H7 (cell line): ENCODE data around the gene EMILIN2. TPM values are rescaled to one million over a fixed set of nuclear protein-coding genes. Genes with fewer than 3 reads are reported as not detected.

Experiments
- DNase-seq: peaks from one replicate; pipeline ENCODE4 v3.0.0; 2012
- H3K27me3 ChIP-seq: 2 replicates; pipeline ENCODE4 v1.6.0; 2011; ENCODE audit warnings: mild to moderate bottlenecking, low read length; ENCODE audit not compliant: control insufficient read depth, insufficient read depth
- H3K36me3 ChIP-seq: replicated peaks from 2 replicates; pipeline ENCODE4 v1.5.1; 2011; ENCODE audit warnings: low read length; ENCODE audit not compliant: control insufficient read depth, insufficient read depth
- H3K4me3 ChIP-seq: 2 replicates; pipeline ENCODE4 v1.5.1; 2011; ENCODE audit warnings: low read depth, mild to moderate bottlenecking, control low read depth, low read length, moderate library complexity; ENCODE audit not compliant: insufficient read depth
- total RNA-seq: library from RNA; depleted of rRNA; stranded (reverse); fragments of >200 nt; shearing (Covaris generic); gene quantifications from 2 replicates; pipeline ENCODE4 v1.2.3, GENCODE V29; 2014

Gene EMILIN2
- total RNA-seq, 1 experiment from 2014 or later: 15.2 TPM

DNA sequence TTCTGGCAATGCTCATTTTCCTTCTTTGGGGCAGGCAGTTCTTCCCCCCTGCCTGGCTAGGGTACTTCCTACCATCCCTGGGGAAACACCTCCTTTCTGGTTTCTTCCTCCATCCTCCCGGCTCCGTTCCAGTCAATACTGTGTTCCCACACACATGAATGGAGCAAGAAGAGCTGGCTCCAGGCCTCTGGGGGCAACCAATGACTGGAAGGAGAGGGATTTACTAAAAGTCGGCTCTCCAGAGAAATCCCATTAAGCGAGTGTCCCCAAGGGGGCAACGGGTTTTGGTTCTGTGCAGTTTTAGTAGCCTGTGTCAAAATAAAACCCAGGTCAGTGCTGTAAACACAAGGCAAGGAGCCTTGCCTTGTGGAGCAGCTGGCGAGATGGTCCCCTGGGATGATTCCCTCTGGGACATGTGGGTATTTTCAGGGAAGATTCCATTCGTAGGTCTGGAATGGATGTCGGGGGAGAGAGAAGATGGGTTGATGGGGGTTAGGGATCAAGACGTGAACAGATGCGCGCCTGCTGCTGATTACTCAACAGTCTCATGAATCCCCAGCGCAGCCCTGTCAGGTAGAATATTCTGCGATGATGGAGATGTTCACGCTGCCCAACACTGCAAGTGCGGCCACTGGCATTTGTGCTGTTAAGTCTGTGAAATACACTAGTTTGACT is 32.0 kb downstream of the EMILIN2 start:
- Histone ChIP-seq H3K36me3 (no peaks in the 10 kb centered on the region), H3K4me3 (no peak overlapping the region), H3K27me3 (no peaks in the 10 kb centered on the region)
- no peak for DNase-seq

DNA sequence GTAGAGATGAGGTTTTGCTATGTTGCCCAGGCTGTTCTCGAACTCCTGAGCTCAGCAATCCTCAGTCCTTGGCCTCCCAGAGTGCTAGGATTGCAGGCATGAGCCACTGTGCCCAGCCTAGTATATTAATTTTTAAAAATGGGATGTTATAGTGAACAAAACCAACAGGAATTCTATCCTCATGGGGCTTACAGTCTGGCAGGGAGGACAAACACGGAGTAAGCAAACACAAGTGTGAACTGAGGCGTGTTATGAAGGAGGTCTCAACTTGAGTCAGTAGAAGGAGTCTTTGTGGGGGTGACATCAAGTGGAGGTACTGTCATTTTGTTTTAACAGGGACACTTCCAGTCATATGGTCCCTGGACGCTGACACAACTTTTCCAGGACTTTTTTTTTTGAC is 33.1 kb downstream of the EMILIN2 start:
- Histone ChIP-seq H3K27me3 (no peaks in the 10 kb centered on the region), H3K36me3 (no peaks in the 10 kb centered on the region), H3K4me3 (no peak overlapping the region)
- DNase-seq: no peak

DNA sequence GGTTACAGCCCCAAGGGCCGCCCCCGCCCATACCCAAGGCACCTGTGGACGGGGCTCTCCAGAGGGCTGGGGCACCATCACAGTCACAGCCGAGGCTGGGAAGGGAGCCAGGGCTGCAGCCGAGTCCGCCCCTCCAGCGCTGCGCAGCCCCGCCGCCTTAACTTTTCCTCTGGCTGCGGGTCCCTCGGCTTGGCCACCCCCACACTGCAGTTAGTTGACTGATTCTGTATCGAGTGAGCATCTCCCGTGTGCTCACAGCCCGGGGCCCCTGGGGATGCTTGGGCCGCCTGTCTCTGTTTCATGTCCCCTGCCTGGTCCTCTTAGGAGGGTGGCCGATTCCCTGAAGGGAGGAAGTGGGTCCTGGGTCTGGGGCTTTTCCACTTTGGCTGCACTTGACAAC is 33.7 kb downstream of the EMILIN2 start:
- no peaks in the 10 kb centered on the region for H3K27me3 ChIP-seq
- H3K4me3 ChIP-seq: no peak overlapping the region
- DNase-seq: peak; percentile 67
- H3K36me3 ChIP-seq: no peaks in the 10 kb centered on the region

DNA sequence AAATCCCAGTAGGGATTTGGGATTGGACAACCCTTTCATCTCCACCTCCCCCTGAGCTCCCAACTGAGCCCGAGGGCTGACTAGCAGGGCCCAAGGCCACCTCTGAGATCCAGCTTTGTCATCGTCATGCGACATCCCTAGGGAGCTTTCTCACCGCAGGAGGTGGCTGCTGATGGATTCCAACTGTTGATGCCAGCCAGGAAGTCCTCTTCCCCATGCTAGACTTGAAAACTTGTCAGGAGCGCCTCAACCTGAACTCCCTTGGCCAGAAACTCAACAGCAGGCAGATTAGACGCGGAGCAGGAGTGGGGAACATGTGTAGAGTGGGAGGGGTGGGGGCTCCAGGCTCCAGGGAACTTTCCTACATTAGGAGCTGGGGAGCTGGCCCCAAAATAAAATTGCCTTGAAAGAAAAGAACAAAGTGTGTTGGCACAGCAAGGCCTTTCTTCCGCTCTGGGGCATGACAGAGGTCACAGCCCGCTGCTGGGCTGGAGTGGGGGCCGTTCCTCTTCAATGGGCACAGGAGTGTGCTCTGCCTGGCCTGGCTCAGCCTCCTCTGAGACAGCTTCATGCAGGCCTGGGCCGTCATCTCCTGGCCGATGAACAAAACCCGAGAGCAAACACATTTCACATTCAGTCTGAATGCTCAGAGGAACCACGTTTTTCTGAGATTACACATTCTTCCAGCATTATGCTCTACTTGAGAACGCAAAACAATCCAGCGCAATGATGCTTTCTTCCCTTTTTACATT is 34.5 kb downstream of the EMILIN2 start:
- Histone ChIP-seq H3K36me3 (no peaks in the 10 kb centered on the region), H3K27me3 (no peaks in the 10 kb centered on the region), H3K4me3 (no peak overlapping the region)
- DNase-seq: peak; percentile 26

DNA sequence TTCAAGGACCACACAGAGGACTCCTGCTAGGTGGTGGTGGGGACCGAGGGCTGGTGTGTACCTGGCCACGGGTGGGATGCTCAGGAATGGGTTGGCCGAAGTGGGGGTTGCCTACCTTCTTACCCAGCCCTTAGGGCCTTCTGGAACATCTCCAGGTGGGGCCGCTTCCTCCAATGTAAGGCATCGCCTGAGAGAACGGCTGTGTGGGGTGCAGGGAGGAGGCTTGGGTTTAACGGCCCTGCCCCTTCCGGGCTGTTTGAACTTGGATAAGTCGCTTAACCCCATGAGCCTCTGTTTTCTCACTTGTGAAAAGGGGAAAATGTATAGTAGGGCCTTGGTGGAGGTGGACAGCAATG is 35.0 kb downstream of the EMILIN2 start:
- Histone ChIP-seq H3K36me3 (no peaks in the 10 kb centered on the region), H3K27me3 (no peaks in the 10 kb centered on the region), H3K4me3 (no peak overlapping the region)
- no peak for DNase-seq

DNA sequence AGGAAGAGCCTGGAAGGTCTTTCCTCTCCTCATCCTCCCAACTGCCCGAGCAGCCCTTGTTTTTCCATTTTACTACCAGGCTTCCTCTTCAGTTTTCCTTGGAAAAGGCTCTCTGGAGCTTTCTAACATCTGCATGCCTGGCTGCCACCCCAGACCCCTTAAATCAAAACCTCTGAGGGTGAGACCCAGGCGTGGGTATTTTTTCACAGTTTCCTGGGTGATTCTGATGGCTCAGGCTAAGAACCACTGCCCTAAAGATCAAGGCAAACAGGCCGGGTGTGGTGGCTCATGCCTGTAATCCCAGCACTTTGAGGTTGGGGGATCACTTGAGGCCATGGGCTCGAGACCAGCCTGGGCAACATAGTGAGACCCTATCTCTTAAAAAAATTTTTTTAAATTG is 35.4 kb downstream of the EMILIN2 start:
- Histone ChIP-seq H3K36me3 (no peaks in the 10 kb centered on the region), H3K27me3 (no peaks in the 10 kb centered on the region), H3K4me3 (no peak overlapping the region)
- no peak for DNase-seq

DNA sequence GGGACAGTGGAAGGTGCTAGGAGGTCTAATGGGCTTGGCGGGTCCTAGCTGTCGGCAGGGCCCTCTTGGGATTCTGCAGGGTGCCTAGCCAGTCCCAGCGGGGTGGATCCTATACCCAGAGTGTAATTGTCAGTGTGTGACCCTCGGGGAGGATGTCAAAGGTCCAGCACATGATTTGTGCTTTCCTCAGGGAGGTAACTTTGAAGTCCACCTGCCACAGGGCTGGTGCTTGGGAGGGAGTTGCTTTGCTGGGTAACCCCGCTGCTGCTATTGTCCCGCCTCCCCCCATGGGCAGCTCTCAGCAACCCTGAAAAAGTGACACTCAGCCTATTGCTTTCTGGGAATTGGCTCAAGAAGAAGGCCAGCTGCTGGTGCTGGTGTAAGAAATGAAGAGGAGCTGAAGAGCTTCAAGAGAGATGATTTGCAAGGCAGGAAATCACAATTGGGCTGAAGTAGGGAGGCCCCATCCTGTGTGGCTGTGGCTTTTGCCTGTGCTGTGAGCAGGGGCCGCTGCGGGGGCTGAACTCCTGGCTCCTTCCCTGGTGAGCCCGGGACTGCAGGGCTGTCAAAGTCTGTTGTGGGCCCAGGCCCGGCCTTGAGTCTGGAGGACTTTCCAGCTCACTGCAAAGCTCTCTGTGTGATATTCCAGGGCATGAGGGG is 36.4 kb downstream of the EMILIN2 start:
- DNase-seq: no peak
- no peak overlapping the region for H3K4me3 ChIP-seq
- no peaks in the 10 kb centered on the region for H3K27me3 ChIP-seq
- no peaks in the 10 kb centered on the region for H3K36me3 ChIP-seq

DNA sequence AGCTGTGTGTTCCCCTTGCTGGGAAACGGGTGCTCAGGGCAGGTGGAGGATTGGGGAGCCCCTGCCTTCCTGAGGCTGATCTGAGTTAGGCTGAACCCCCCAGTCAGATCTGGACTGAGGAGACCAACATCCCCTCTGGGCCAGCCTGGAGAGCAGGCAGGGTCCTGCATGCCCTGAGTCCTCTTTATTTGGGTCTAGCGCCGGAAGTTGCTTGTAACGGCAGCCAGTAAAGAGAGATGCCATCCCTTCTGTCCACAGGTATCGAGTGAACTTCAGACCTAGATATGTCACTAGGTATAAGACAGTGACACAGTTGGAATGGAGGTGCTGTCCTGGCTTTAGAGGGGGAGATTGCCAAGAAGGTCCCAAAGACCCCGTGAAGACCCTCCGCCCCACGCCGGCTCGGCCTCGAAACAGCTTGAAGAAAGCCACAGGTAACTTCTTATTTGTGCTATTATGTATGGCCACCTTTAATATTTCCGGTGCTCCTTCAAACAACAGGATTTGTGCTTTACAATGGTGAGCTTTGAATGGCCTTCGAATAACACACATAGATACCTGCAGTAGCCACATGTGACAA is 38.0 kb downstream of the EMILIN2 start:
- Histone ChIP-seq H3K27me3 (no peaks in the 10 kb centered on the region), H3K36me3 (no peaks in the 10 kb centered on the region), H3K4me3 (no peak overlapping the region)
- DNase-seq: peak; percentile 28

DNA sequence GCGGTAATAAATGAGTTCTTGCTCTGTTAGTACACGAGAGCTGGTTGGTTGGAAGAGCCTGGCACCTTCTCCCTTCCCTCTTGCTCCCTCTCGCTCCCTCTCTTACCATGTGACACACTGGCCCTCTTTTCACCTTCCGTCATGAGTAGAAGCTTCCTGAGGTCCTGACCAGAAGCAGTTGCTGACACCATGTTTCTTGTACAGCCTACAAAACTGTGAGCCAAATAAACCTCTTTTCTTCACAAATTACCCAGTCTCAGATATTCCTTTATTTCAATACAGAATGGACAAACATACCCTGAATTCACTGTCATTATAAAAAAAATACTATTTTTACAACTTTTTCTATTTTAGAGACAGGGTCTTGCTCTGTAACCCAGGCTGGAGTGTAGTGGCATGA is 40.7 kb downstream of the EMILIN2 start:
- Histone ChIP-seq H3K27me3 (no peaks in the 10 kb centered on the region), H3K36me3 (no peaks in the 10 kb centered on the region), H3K4me3 (no peak overlapping the region)
- DNase-seq: no peak

DNA sequence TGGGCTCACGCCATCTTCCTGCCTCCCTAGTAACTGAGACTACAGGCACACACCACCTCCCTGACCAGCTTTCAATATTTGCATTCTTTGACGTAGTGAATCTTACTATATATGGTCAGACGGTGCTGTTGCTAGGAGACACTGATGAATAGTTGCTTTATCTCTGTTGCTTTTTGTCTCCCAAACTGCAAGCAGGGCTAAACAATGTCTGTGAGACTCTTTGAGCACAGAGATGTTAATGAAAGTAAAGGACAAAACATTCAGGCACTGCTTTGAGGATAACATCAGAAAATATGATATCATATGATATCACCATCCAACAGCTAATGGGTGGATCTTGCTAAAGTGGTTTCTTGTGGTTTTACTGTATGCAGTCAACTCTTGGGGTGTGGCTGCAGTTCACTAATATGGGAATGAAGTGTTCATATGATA is 43.0 kb downstream of the EMILIN2 start:
- H3K27me3 ChIP-seq: no peaks in the 10 kb centered on the region
- no peak overlapping the region for H3K4me3 ChIP-seq
- no peak for DNase-seq
- H3K36me3 ChIP-seq: no peaks in the 10 kb centered on the region

DNA sequence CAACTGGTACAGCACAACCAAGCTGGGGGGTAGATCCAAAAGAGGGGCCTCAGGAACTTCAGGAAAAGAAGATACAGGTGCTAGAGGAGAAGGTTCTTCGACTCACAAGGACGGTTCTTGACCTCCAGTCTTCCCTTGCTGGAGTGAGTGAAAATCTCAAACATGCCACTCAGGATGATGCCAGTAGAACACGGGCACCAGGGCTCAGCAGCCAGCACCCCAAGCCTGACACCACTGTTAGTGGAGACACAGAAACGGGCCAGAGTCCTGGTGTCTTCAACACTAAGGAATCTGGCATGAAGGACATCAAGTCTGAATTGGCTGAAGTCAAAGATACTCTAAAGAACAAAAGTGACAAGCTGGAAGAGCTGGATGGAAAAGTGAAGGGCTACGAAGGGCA is 43.8 kb downstream of the EMILIN2 start:
- Histone ChIP-seq H3K27me3 (no peaks in the 10 kb centered on the region), H3K36me3 (no peaks in the 10 kb centered on the region), H3K4me3 (no peak overlapping the region)
- no peak for DNase-seq

DNA sequence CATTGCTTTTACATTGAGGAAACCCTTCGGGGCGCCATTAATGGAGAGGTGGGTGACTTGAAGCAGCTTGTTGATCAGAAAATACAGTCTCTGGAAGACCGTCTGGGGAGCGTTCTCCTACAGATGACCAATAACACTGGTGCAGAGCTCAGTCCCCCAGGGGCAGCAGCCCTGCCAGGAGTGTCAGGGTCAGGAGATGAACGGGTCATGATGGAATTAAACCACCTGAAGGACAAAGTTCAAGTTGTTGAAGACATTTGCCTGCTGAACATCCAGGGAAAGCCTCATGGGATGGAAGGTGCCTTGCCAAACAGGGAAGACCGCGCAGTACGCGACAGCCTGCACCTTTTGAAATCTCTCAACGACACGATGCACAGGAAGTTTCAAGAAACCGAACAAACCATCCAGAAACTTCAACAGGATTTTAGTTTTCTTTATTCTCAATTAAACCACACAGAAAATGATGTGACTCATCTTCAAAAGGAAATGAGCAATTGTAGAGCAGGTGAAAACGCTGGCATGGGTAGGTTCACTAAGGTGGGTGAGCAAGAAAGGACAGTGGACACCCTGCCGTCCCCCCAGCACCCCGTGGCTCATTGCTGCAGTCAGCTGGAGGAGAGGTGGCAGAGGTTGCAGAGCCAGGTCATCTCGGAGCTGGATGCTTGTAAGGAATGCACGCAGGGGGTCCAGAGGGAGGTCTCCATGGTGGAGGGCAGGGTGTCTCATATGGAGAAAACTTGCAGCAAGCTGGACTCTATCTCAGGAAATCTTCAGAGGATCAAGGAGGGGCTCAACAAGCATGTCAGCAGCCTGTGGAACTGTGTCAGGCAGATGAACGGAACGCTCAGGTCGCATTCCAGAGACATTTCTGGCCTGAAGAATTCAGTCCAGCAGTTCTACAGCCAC is 45.0 kb downstream of the EMILIN2 start:
- no peak for DNase-seq
- Histone ChIP-seq H3K27me3 (no peaks in the 10 kb centered on the region), H3K36me3 (no peaks in the 10 kb centered on the region), H3K4me3 (no peak overlapping the region)

DNA sequence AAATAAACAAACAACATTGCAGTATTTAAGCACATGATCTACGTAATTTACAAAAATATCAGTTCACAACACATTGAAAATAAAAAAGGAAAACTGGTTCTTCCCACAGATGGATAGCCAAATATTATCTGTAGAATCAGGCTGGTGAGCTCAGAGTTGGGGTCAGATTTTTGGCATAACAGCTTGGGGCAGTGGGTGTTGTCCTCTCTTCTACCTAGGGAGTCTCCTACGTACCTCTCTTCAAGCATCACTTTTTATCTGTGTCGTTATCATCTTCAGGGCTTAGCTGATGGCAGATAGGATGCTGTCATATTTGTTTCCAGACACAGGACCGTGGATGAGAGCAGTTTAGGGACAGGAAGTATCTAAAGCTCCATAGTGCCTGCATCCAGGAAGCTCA is 46.2 kb downstream of the EMILIN2 start:
- Histone ChIP-seq H3K36me3 (no peaks in the 10 kb centered on the region), H3K27me3 (no peaks in the 10 kb centered on the region), H3K4me3 (no peak overlapping the region)
- no peak for DNase-seq

DNA sequence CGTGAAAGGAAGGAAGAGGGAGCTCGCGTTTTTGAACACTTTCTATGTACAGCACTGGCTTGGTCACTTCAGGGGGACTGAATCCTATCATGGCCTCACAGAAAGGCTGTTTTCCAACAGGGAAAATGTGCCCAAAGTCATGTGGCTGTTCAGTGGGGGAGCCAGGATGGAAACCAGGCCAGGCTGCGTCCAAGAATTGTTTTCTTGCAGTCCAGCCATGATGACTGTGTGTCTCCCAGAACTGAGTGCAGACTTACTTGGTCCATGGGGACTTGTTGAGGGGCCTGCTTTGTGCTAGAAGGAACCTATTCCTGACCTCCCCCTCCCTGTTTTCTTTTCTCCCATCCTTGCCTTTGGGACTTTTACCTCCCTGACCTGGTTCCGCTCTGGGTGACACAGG is 46.9 kb downstream of the EMILIN2 start:
- no peaks in the 10 kb centered on the region for H3K27me3 ChIP-seq
- no peak for DNase-seq
- no peaks in the 10 kb centered on the region for H3K36me3 ChIP-seq
- no peak overlapping the region for H3K4me3 ChIP-seq
